ENCODE data around the gene PACRG. TPM values are rescaled to one million over a fixed set of nuclear protein-coding genes. Genes with fewer than 3 reads are reported as not detected.

The PACRG gene
- total RNA-seq, 1 donor from 2014 or later: not detected

DNA sequence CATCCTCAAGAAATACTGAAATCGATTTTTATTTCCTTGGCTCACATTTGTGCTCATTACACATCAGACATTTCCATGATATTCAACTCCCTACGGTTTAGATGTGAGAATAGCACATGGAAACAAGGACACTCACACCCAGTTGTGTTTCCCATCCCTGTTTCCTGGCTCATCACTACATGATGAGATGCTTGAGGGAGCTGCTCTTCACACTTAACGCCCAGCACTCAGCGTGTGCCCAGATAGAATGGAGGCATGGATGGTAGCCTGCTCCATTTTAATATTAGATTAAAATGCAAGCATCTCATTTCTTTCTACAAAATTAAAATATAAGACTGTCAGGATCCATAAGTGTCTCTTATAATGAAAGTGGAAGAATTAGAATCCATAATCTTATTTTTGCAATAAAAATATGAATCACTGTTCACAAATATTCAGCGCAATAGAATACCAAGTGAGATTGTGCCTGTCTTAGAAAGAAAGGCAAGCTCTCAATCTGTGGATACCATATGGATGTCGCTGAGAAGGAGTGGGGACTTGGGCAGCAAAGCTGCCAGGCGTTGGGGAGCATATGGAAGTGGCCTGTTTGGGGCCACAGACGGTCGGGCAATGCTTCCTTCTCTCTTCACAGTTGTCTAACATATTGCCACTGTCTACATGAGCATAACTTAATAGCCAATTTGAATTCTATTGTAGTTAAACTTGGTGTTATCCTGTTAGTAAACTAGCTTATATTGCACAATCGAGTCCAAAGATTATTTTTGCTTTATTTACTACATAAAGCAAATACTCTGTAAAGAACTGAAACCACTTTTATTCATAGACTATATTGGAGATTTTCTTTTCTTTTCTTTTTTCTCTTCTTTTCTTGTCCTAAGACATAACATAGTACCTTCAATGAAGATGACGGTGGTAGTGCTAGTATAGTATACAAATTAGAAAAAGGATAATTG is 479.9 kb downstream of the PACRG start:
- no peak for DNase-seq (ENCODE audit: low spot score)
- Mint-ChIP-seq H3K9me3 (peaks cover 5% of the 10 kb centered on the region), H3K4me1 (ENCODE audit: low read depth) (peaks cover 3% of the 10 kb centered on the region), H3K36me3 (ENCODE audit: low read depth) (no peaks in the 10 kb centered on the region), H3K4me3 (ENCODE audit: low read depth) (no peak overlapping the region), H3K27me3 (ENCODE audit: low read depth) (peaks cover 1% of the 10 kb centered on the region), H3K27ac (no peak overlapping the region)
- intact Hi-C loops (cut with micrococcal nuclease): no loop called here

DNA sequence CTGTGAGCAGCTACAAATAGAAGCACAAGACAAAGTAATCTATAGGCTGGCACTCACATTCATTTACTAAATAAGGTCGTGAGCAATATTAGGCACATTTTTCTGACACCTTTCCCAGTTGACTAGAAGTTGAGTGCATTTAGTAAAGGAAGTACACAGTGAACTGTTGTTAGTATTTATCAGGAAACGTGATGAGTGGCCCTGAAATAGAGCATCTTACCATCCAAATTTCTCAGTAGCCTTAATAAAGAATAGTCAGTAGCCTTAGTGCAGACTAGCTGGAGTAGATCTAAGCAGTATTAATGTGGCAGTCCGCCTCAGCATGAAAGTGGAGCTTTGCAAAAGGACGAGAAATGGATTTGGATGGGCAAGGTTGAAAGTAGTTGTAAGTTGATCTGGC is 481.2 kb downstream of the PACRG start:
- Mint-ChIP-seq H3K4me1 (ENCODE audit: low read depth) (peaks cover 3% of the 10 kb centered on the region), H3K36me3 (ENCODE audit: low read depth) (no peaks in the 10 kb centered on the region), H3K27me3 (ENCODE audit: low read depth) (peaks cover 1% of the 10 kb centered on the region), H3K9me3 (peaks cover 5% of the 10 kb centered on the region), H3K27ac (no peak overlapping the region), H3K4me3 (ENCODE audit: low read depth) (no peak overlapping the region)
- intact Hi-C loops (cut with micrococcal nuclease): no loop called here
- no peak for DNase-seq (ENCODE audit: low spot score)

- Mint-ChIP-seq H3K27ac (no peak overlapping the region), H3K36me3 (ENCODE audit: low read depth) (no peaks in the 10 kb centered on the region), H3K27me3 (ENCODE audit: low read depth) (no peaks in the 10 kb centered on the region), H3K4me3 (ENCODE audit: low read depth) (no peak overlapping the region), H3K9me3 (no peaks in the 10 kb centered on the region), H3K4me1 (ENCODE audit: low read depth) (no peaks in the 10 kb centered on the region)
- intact Hi-C loops (cut with micrococcal nuclease): no loop called here
- no peak for DNase-seq (ENCODE audit: low spot score)
Measured at GRCh38 chr6:163212123-163212522, 484.3 kb downstream of the PACRG start.

DNA sequence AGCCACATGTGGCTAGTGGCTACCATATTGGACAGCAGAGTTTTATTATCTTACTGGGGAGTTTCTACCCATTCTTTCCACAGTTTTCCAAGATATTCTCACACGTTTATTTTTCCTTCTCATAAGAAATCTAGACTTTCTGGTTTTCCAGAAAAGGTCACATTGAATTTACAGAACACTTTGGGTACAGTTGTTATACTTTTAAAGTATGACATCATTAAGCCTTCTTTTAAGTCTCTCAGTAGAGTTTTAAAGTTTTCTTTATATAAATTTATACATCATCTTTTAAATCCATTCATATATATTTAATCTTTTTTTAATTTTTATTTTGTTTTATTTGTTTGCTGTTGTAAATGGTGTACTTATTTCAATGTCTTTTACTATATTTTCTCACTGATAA is 486.5 kb downstream of the PACRG start:
- Mint-ChIP-seq H3K4me3 (ENCODE audit: low read depth) (no peak overlapping the region), H3K9me3 (no peaks in the 10 kb centered on the region), H3K36me3 (ENCODE audit: low read depth) (no peaks in the 10 kb centered on the region), H3K4me1 (ENCODE audit: low read depth) (no peaks in the 10 kb centered on the region), H3K27me3 (ENCODE audit: low read depth) (no peaks in the 10 kb centered on the region), H3K27ac (no peak overlapping the region)
- intact Hi-C loops (cut with micrococcal nuclease): no loop called here
- no peak for DNase-seq (ENCODE audit: low spot score)

DNA sequence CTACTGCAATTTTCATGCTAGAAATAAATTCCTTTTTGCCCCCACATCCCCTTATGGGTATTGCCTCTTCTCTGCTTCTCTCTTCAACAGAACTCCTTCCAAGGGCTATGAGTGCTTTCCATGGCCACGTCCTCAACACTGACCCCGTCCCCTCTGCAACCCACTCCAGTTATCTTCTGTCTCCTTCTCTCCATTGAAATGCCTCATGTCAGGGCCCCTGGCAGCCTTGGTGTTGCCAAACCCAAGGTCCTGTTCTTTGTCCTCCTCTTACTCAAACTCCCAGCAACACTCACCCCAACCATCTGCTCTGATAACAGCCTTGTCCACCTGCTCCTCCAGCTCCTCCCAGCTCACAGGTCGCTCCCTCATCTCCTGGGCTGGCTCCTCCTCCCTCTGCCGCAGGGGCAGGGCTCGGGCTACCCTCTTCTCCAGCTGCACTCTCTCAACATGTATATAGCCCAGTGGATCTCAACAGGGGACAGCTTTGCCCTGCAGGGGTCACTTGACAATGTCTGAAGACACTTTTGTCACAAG is 490.7 kb downstream of the PACRG start:
- no peaks in the 10 kb centered on the region for H3K9me3 Mint-ChIP-seq
- H3K27me3 Mint-ChIP-seq (ENCODE audit: low read depth): no peaks in the 10 kb centered on the region
- no peak for DNase-seq (ENCODE audit: low spot score)
- no peaks in the 10 kb centered on the region for H3K36me3 Mint-ChIP-seq (ENCODE audit: low read depth)
- H3K4me3 Mint-ChIP-seq (ENCODE audit: low read depth): no peak overlapping the region
- H3K4me1 Mint-ChIP-seq (ENCODE audit: low read depth): no peaks in the 10 kb centered on the region
- H3K27ac Mint-ChIP-seq: no peak overlapping the region
- intact Hi-C loops (cut with micrococcal nuclease): no loop called here

- no peak overlapping the region for H3K27ac Mint-ChIP-seq
- no peaks in the 10 kb centered on the region for H3K27me3 Mint-ChIP-seq (ENCODE audit: low read depth)
- intact Hi-C loops (cut with micrococcal nuclease): no loop called here
- no peaks in the 10 kb centered on the region for H3K9me3 Mint-ChIP-seq
- DNase-seq (ENCODE audit: low spot score): no peak
- no peaks in the 10 kb centered on the region for H3K4me1 Mint-ChIP-seq (ENCODE audit: low read depth)
- no peaks in the 10 kb centered on the region for H3K36me3 Mint-ChIP-seq (ENCODE audit: low read depth)
- no peak overlapping the region for H3K4me3 Mint-ChIP-seq (ENCODE audit: low read depth)
Measured at GRCh38 chr6:163226181-163226835, 498.5 kb downstream of the PACRG start.

DNA sequence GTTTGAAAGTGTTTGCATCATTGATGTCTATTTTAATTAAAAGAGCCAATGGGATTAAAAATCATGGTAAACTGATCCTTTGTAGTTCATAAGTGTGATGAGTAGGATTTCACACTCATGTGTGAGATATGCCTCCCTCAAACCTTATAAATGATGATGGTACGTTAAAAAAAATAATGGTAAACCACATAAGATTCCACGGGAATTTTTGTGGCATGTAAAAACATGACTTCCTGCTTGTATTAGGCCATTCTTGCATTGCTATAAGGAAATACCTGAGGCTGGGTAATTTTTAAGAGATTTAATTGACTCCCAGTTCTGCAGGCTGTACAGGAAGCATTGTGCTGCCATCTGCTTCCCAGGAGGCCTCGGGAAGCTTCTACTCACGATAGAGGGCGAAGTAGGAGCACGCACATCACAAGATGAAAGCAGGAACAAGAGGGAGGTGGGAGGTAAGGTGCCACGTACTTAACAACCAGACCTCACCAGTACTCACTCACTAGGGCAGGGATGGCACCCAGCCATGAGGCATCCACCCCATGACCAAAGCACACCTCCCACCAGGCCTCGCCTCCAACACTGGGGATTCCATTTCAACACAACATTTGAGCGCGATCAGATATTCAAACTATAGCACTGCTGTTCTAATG is 499.2 kb downstream of the PACRG start:
- no peaks in the 10 kb centered on the region for H3K9me3 Mint-ChIP-seq
- H3K27me3 Mint-ChIP-seq (ENCODE audit: low read depth): no peaks in the 10 kb centered on the region
- no peak overlapping the region for H3K4me3 Mint-ChIP-seq (ENCODE audit: low read depth)
- H3K27ac Mint-ChIP-seq: no peak overlapping the region
- DNase-seq (ENCODE audit: low spot score): no peak
- H3K36me3 Mint-ChIP-seq (ENCODE audit: low read depth): no peaks in the 10 kb centered on the region
- H3K4me1 Mint-ChIP-seq (ENCODE audit: low read depth): no peaks in the 10 kb centered on the region
- intact Hi-C loops (cut with micrococcal nuclease): no loop called here

DNA sequence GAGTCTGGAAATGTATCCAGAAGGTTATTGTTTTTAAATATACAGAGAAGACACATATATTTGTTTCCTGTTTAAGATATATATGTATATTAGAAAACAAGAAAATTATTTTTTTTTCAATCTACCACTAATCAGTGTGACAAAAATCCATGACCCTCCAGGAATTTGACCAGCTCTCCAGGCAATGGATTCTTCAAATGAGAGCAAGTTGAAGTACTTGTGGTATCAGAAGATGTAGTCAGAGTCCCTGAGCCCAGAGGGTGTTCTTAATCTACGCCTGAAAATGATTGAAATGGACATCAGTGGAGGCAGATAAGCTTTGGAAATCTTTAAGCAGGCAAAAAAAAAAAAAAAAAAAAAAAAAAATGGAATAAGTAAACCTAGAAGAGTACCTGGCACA is 500.3 kb downstream of the PACRG start:
- Mint-ChIP-seq H3K27me3 (ENCODE audit: low read depth) (no peaks in the 10 kb centered on the region), H3K4me1 (ENCODE audit: low read depth) (no peaks in the 10 kb centered on the region), H3K27ac (no peak overlapping the region), H3K36me3 (ENCODE audit: low read depth) (no peaks in the 10 kb centered on the region), H3K9me3 (no peaks in the 10 kb centered on the region), H3K4me3 (ENCODE audit: low read depth) (no peak overlapping the region)
- intact Hi-C loops (cut with micrococcal nuclease): no loop called here
- no peak for DNase-seq (ENCODE audit: low spot score)

GRCh38 chr6:163229050-163229449 is 501.3 kb downstream of the PACRG start:
- no peak overlapping the region for H3K27ac Mint-ChIP-seq
- no peak for DNase-seq (ENCODE audit: low spot score)
- H3K4me3 Mint-ChIP-seq (ENCODE audit: low read depth): no peak overlapping the region
- H3K4me1 Mint-ChIP-seq (ENCODE audit: low read depth): no peaks in the 10 kb centered on the region
- H3K9me3 Mint-ChIP-seq: no peaks in the 10 kb centered on the region
- H3K27me3 Mint-ChIP-seq (ENCODE audit: low read depth): no peaks in the 10 kb centered on the region
- intact Hi-C loops (cut with micrococcal nuclease): no loop called here
- H3K36me3 Mint-ChIP-seq (ENCODE audit: low read depth): no peaks in the 10 kb centered on the region

GRCh38 chr6:163230901-163231300 is 503.1 kb downstream of the PACRG start:
- intact Hi-C loops (cut with micrococcal nuclease): no loop called here
- H3K27ac Mint-ChIP-seq: no peak overlapping the region
- H3K36me3 Mint-ChIP-seq (ENCODE audit: low read depth): no peaks in the 10 kb centered on the region
- no peak overlapping the region for H3K4me3 Mint-ChIP-seq (ENCODE audit: low read depth)
- H3K9me3 Mint-ChIP-seq: no peaks in the 10 kb centered on the region
- no peaks in the 10 kb centered on the region for H3K4me1 Mint-ChIP-seq (ENCODE audit: low read depth)
- H3K27me3 Mint-ChIP-seq (ENCODE audit: low read depth): no peaks in the 10 kb centered on the region
- no peak for DNase-seq (ENCODE audit: low spot score)

DNA sequence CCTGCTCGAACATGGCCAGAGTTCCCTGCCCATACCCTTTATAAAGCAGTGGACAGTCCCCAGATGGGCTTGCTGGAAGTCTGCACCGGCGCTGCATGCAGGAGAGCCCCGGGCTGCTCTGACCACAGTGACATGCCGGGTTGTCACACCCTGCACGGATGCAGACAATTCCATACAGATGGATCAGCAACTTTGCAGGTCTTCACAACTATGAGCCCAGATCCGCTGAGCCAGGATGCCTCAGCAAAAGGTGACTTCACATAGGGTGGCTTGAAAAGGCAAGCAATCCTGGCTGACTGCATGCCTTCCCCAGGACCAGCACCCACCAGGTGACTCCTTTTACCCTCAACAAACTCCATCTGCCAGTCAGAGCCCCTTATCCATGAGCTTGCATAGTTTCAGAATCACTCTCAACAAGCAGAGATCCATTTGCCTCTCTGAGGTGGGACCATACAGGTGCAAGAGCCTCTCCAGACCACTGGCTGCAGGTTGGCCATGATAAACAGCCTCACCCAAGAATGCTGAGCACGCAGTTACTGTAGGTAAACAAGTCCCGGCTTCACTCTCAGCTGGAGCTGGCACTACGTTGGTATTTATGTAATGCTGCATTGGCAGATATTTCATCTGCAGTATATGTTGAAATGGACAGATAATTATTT is 503.7 kb downstream of the PACRG start:
- H3K27me3 Mint-ChIP-seq (ENCODE audit: low read depth): no peaks in the 10 kb centered on the region
- intact Hi-C loops (cut with micrococcal nuclease): no loop called here
- H3K4me1 Mint-ChIP-seq (ENCODE audit: low read depth): no peaks in the 10 kb centered on the region
- H3K9me3 Mint-ChIP-seq: no peaks in the 10 kb centered on the region
- no peak overlapping the region for H3K4me3 Mint-ChIP-seq (ENCODE audit: low read depth)
- no peak for DNase-seq (ENCODE audit: low spot score)
- H3K27ac Mint-ChIP-seq: no peak overlapping the region
- H3K36me3 Mint-ChIP-seq (ENCODE audit: low read depth): no peaks in the 10 kb centered on the region

DNA sequence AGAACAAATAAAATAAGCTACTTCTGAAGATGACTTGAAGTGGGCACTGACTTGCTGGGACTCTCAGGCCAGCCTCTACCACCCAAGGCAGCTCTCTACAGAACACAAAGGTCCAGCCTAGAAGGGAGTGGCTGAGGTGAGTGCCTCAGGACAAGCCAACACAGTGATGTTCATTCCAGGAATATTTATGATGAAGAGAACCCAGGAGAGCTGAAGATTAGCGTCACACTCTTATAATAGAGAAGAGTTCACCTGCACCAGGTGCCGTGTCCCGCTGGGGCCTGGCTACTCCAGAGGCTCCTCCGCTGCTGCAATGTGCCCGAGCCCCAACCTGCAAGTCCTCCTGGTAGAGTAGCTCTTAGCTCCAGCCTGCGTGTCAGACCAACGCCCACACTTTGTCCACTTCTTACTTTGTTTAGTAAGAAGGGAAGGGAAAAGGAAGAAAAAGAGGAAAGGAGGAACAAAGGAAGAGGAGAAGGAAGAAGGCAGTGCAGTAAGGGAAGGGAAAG is 504.3 kb downstream of the PACRG start:
- H3K4me3 Mint-ChIP-seq (ENCODE audit: low read depth): no peak overlapping the region
- intact Hi-C loops (cut with micrococcal nuclease): no loop called here
- H3K27ac Mint-ChIP-seq: no peak overlapping the region
- H3K9me3 Mint-ChIP-seq: no peaks in the 10 kb centered on the region
- no peaks in the 10 kb centered on the region for H3K4me1 Mint-ChIP-seq (ENCODE audit: low read depth)
- DNase-seq (ENCODE audit: low spot score): no peak
- no peaks in the 10 kb centered on the region for H3K27me3 Mint-ChIP-seq (ENCODE audit: low read depth)
- no peaks in the 10 kb centered on the region for H3K36me3 Mint-ChIP-seq (ENCODE audit: low read depth)

Measured in activated T-helper 2 cell treated with anti-CD3 and anti-CD28 coated beads, Interferon-gamma antibody, Interleukin-2, Interleukin-4, amounts not matched to agents 10 μg/mL and 5 μg/mL and 100 μg/mL, durations not matched to agents 14 hours and 24 hours and 36 hours (primary cell).